ENCODE data around the gene PRELID3B.

PRELID3B gene

DNA sequence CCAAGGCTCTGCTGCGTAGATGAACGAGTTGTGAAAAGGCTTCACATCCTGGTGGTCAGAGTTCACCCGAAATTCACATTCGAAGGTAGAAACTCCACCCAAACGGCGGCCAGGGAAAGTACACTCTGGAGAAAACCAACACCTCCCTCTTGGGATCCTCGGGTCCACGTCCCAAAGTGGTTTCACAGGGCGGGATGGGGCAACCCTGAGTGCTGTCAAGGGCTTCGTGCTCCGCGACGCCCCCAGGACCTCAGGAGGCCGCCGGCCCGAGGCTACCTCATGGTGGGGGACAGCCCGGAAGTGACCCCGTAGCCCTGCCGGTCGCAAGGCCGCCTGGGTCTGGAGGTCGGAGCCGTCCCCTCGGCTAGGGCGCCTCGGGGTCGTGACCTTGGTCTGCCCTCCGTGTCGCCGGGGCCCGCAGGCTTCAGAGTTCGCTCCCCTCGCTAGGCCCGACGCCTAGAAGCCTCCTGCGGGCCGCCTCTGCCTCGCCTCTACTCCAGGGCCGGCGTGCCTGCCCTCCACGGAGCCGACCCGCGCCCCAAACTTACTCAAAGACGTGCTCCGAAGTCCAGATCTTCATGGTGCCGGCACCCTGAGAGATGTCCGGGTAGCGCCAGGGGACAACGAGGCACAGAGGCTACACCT is at the start of gene PRELID3B:
Gene PRELID3B (minus strand): TSS at position 636 of the 645 bp plus-strand sequence. CDS start 56 bp downstream, at position 580.
- DNase-seq (ENCODE audit: low read depth), result no peak

DNA sequence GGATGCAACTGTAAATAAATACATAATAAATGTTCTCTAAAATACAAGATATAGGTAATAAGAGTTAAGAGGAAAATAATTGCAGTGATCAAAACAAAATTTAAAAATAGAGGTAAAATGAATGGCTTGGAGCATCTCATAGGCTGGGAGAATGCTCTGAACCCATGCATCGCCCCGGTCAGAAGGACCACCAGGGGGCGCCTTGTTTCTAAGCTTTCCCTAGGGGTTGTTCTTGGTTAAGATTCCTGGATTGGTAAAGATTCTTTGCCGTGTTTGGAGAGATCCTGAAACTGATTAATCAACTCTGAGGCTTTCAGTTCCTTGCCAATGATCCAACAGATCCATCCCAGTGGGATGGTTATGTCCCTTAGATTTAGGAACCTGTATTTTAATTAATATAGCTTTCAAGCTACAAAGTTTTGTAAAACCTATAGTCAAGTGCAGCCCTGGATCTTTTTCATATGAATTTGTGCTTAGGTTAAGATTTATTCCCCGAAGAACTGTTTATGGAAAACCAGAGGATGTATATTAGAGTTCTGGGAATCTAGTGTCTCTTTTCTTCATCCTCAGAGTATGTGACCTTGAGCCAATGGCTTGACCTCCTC is 45.3 kb upstream of the PRELID3B start:
- DNase-seq (ENCODE audit: low read depth), result peak; percentile 85

DNA sequence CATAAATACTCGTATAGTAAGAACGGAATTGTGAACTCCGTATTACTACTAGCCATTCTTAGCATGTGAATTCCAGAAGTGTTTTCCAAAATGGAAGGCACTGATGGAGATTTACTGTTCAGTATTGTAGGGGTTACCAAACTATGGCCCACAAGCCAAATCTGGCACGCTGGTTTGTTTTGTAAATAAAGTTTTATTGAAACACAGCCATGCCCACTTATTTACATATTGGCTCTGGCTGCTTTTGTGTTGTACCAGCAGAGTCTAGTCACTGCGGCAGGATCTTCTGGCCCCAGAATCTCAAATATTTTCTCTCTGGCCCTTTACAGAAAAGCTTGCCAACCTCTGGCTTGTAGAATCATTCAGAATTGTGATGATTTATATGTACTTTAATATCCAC is 44.3 kb upstream of the PRELID3B start:
- DNase-seq (ENCODE audit: low read depth), result no peak

DNA sequence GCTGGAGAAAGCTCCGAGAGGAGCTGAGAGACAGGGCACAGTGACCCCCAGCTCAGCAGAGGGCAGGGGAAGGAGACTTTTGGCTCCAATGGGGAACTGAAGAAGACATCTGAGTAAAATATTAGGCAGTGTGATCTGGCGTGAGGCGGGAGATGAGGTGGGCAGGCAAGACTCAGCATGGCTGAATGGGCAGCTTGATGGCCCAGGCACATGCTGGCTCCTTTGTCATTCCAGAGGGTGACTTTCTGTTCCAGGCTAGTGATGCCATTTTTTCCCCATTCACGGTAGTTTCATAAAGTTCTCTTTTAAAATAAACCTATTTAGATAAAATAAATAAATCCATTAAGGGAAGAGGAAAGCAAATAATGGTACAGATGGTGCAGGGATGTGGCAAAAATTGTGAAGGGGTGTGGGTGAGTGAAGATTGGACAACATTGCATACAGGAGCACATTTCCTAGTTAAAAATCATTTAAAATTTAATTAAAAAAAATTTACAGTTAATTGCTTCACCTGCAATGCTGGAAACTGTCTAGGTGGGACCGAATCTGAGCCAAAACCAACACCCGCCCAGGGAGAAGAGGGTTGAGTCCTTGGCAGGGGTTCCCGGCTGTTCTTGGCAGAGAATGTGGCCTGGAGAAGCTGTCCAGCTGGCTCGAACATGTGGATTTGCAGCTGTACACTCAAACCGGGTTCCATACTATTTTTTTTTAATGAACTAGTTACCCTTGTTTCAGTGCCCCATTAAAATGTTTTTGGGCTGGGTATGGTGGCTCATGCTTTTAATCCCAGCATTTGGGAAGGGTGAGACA is 41.7 kb upstream of the PRELID3B start:
- DNase-seq (ENCODE audit: low read depth), result no peak

DNA sequence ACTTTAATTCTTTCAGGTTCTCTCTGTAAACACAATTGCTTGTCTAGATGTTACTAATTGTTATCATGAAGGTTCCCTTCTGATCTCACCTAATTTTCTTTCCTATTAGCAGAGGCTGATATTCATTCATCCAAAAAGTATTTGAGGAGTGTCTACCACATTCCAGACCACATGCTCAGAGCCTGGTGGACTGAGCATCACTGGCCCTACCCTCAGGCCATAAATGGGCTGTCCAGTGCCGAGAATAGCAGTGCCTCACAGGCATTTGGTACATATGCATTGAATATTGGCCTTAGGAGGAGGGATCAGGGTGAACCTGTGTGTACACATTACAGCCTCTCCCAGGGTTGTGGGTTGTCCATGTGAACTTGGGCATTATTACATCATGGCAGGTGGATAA is 40.4 kb upstream of the PRELID3B start:
- no peak for DNase-seq (ENCODE audit: low read depth)

DNA sequence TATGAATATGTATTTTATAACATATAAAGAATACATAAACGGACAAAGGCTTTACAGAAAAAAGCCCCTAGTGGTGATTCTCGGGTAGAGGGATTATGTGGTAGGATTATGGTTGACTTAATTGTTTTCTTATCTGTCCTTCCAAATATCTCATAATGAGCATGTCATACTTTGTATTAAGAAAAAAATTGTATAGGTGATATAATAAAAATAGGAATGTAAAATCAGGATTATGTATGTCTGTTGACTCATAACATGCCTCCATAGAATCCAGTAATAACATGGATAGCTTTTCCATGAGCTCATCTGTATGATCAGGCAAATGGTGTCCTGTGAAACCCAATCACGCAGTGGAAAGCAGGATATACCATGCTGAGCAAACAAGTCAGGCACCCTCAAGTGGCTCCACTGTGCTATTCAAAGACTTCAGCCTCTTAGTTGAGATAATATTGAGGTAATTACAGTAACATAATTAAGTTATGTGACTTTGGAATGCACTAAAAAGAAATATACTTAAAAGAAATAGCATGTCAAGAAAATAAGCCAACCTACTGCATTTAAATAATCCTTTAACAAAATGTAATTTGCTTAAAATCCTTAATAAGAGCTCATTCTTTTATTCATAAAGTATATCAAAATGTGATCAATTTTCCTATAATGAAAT is 39.6 kb upstream of the PRELID3B start:
- DNase-seq (ENCODE audit: low read depth), result no peak

DNA sequence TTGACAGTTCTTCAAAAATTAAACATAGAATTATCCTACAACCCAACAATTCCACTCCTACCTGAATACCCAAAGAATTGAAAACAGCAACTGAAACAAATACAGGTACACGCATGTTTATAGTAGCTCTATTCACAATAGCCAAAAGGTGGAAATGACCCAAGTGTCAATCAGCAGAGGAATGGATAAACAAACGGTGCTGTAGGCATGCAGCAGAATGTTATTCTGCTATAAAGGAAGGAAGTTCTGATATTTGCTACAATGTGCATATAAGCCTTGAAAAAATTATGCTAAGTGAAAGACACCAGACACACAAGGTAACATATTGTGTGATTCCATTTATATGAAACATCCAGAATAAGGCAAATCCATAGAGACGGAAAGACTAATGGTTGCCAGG is 38.5 kb upstream of the PRELID3B start:
- no peak for DNase-seq (ENCODE audit: low read depth)

DNA sequence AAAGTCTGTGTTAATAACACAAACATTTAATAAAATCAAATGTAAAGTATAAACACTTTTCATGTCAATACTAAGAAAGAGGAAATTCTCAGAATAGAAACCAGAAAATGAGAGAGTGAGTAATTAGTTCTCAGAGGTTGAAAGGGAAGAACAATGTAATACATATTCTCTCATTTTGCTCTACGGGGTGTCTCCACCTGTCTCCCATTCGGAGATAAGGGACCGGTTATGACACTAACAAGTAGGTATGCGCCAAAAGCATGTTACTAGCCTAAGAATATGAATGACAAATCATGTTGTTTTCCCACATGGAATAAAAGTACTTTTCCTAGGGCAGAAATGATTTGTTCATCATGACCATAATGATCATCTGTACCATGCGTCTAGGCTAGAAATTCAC is 35.6 kb upstream of the PRELID3B start:
- no peak for DNase-seq (ENCODE audit: low read depth)

DNA sequence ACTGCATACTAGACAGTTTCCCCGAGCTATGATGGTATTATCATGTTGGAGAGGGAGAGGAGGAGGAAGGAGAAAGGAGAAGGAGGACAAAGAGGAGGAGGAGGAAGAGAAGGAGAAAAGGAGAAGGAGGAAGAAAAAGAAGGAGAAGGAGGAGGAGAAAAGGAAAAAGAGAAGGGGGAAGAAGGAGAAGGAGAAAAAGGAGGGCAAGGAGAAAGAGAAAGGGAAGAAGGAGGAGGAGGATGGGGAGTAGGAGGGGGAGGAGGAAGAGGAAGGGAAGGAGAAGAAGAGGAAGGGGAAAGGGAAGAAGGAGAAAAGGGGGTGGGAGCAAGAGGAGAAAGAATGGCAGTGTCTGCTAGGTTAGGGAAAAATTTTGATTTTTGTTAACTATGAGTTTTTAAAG is 35.1 kb upstream of the PRELID3B start:
- DNase-seq (ENCODE audit: low read depth), result no peak

DNA sequence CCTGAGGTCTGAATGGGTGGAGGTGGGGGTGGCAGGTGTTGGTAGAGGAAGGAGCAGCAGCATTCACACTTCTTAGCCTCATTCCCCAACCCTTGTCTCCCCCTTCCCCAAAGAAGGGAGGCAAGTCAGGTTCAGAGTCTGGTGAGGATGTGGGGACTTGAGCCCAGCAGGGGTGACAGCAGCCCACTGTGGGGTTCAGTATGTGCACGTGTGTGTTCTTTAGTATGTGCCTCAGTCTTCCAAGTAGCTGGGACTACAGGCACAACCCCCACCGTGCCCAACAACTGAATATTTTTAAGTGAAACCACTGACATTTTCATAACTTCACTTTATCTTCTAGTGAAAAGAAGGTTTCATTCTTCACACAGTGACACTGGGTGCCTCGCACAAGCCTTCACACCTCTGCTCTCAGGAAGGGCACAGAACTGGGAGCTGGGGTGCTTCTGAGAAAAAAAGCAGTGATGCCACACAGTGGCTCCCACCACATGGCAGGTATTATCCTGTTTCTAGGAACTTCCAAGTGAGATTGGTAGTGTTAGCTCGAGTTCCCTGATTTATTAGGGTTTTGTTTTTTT is 33.4 kb upstream of the PRELID3B start:
- DNase-seq (ENCODE audit: low read depth), result no peak

DNA sequence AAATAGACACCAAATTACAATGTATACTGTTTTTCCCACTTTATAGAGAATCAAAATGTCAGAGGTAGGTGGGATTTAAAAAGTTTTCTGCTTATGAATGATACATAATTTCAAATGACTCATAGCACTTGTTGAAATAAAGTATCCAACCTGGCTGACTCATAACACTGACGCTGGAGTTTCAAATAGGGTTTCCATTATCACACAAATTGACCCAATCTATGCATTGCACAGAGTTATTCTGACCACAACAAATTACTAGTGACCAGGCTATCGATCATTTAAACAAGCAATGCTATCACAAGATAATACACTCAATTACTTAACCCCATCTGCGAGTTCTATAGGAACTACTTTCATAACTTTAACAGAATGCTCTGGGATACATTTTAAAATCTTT is 31.9 kb upstream of the PRELID3B start:
- DNase-seq (ENCODE audit: low read depth), result no peak

DNA sequence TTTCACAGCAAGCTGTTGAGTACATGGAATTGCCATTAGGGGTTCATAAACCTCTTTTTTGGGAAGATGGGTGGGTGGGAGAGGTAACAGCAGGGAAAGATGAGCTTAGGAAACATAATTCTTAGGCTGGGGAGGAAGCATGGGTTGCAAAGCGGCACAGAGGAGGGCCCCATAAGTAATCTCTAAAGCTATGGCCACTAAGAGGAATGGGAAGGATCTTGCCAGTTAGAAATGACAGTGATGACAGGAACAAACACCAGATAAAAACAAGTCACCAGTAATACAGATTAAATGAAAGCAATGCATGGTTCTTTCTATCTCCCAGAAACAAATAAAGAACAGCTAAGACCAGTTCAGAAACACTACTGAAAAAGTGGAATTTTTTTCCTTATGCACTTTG is 31.0 kb upstream of the PRELID3B start:
- DNase-seq (ENCODE audit: low read depth), result no peak

DNA sequence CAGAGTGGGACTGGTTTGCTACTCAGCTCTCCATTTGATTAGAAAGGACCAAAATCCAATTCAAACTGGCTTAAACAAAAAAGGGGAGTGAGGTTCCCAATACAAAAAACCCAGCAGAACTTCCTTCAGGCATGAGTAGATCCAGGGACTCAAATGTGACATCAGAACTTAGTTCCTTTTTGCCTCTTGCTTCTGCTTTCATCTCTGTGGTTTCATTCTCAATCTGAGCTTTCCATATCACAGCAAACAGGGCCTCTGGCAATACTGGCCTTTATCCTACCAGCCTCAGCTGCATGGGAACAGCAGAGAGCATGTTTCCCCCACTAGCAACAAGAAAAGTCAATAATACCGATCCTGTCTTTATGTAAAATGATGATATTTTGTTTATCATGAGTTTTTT is 28.6 kb upstream of the PRELID3B start:
- DNase-seq (ENCODE audit: low read depth), result no peak

DNA sequence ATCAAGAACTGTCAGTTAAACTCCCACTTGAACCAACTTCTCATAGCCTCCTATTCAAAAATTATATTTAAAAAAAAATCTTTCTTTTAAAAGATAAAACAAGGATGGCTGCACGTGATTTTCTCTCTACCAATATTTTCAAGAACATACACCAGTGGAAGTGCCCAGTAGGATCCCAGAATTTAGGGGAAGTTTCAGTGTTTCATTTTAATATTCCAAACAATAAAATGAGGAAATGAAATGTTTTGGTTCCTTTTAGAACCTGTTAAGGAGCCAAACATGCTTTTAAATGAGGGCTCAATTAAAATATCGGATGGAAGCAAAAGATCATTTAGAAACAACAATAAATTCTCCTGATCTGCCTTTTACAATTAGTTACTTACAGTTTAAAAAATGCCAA is 26.4 kb upstream of the PRELID3B start:
- DNase-seq (ENCODE audit: low read depth), result no peak

DNA sequence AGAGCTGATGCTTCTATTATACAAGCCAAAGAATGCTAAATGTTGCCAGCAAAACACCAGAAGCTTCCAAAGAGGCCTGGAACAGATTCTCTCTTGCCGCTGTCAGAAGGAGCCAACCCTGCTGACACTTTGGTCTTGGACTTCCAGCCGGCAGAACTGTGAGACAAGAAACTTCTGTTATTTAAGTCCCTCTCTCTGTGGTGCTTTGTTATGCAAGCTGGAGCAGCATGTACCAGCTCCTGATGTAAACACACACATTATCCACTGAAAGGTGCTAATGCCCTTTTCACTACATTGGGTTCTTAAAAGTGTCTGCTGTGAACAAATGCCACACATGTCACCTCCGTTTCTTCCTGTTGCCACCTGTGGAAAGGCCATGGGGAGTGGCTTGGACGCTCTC is 25.9 kb upstream of the PRELID3B start:
- DNase-seq (ENCODE audit: low read depth), result no peak

DNA sequence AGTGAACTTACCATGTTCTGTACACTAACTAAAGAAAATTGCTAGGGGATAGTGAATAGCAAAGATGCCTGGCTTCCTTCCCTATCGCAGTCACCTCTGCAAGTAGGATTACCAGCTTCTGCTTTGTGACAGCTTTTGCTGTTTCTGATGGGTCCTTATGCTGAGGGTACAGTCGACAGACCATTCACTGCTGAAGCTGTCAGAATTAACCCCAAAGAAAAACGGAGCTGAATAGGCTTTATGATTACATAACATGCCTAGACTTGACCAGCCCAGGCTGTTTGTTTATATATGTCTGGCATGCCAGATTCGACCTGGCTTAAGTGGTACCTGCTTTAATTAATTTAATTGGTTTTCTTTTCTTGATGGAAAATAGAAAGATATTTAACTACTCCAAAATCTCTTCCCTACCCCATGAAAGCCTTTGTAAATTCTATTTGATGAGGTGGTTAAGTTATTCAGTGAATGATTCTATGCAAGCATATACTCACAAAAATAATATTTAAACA is 21.7 kb upstream of the PRELID3B start:
- DNase-seq (ENCODE audit: low read depth), result no peak

DNA sequence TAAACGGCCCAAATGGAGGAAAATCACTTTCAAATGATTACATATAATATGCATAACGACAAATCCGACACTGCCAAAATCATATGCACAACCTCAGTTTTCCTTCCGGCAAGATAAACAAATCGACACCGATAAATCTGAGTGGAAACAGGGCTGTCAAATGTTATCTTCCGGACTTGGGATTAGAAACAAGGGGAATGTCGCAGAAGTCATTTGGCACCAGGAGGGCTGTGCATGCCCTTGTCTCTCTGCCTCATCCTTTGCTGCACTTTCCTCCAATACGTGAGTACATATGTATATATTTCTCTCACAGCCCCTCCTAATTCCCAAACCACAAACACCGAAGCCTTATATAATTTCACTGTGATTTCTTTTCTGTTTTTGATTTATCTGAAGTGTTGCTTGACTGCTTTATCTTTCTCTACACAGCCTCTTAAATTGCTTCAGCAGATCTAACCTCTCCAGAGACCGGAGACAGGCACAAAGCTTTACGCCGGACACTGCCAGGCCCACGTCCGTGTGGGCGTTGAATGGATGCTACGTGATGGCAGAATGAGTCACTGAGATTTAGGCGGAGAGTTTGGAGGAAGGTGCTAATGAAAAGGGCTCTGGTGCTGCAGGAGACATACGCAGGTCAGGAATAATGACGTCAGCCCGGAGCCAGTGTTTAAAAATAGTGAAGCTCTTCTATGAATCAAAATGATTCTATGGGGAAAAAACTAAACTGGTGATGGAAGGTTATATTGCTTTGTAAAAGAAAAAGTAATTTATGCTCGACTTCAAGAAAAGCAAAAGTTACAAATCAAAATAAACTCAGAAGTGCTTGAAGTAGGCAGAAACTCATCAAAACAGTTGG is 21.0 kb upstream of the PRELID3B start:
- DNase-seq (ENCODE audit: low read depth), result no peak

DNA sequence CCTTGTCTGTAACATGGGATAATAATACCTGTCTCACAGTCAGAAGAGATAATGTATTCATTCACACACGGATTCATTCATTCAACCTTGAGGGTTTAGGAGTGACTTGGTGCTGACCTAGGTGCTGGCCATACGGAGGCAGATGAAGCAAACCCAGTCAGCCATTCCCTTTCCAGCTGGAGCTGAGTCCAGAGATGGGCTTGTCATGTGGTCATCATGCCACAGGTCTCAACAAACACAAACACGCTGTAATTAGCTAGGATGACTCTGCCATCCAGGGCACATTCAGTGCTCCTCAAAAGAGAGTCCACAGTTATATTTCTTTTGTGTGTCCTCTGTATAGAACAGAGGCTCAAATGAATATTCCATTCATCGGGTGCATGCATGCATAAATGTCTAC is 19.5 kb upstream of the PRELID3B start:
- no peak for DNase-seq (ENCODE audit: low read depth)

DNA sequence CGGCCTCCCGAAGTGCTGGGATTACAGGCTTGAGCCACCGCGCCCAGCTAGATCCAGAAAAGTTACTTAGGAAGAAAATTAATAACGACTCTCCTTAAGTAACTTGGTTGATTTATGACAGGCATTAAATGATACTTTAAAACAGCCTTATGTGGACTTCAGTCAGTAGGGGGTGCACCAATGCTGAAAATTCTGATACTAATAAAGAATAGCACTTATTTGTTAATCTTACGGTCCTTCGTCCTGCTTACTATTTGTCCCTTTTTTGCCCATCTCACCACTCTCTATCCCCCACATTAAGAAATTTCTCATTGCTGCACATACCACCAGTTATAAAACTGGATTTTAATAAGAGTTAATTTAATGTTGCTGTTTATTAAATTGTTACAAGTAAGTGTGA is 12.7 kb upstream of the PRELID3B start:
- DNase-seq (ENCODE audit: low read depth), result no peak

DNA sequence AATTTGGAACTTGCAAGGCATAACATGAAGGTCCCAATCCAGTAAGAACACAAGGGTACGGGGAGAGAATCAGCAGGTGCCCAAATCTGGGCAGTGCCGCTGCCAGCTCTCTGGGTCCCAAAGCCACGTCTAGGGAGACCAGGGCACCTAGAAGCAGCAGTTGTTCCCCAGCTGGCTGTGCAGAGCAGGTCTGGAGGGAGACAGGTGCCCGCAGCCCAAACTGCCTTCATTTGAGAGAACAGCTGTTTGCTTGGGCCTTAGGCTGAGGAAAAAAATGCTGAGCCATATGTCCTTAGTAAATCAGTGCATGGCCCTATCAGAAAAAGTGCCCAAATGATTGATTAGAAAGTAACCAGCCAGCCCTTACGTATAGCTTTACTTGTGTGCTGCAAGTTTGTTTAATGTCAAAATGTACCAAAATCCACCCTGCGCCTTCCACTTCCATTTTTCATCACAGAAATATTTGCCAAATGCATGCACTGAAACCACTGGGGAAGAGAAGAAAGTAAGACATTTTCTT is 9.1 kb upstream of the PRELID3B start:
- no peak for DNase-seq (ENCODE audit: low read depth)

DNA sequence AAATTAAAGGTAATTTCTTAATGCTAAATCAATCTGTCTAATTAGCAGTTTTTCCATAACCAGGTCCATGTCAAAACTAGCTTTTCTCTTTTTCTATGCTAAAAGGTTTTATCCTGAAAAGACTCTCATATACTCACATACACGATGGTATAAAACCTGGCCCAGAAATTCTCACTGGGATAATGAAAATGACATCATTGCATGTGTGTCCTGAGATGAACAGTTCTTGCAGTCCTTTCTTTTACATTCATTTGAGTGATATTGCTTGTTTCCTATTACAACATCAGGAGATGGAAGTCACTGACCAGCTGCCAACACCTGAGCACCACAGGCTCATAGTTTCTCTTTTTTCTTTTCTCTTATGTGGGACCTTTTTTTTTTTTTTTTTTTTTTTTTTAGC is 7.9 kb upstream of the PRELID3B start:
- no peak for DNase-seq (ENCODE audit: low read depth)

Data from stimulated activated CD8-positive, alpha-beta memory T cell treated with anti-CD3 and anti-CD28 coated beads, Interleukin-12 subunit alpha, Interleukin-12 subunit beta, amount 100 ng/mL, for 1 hour (primary cell).